Limb (tissue), 2 donors: Measurements from ENCODE around the gene THAP3.

Experiments
- DNase-seq, 2 donors: peaks; one replicate each; pipeline ENCODE4 v3.0.0-alpha.2; 2016; ENCODE audit errors: extremely low spot score in 2 of 2

THAP3 gene

GRCh38 chr1:6624710-6625583 lies at the start of gene THAP3:
Gene THAP3 (plus strand): TSS chr1:6624868. CDS start chr1:6625219, 351 bp downstream.
- peak; percentile 78 to 93 for DNase-seq

DNA sequence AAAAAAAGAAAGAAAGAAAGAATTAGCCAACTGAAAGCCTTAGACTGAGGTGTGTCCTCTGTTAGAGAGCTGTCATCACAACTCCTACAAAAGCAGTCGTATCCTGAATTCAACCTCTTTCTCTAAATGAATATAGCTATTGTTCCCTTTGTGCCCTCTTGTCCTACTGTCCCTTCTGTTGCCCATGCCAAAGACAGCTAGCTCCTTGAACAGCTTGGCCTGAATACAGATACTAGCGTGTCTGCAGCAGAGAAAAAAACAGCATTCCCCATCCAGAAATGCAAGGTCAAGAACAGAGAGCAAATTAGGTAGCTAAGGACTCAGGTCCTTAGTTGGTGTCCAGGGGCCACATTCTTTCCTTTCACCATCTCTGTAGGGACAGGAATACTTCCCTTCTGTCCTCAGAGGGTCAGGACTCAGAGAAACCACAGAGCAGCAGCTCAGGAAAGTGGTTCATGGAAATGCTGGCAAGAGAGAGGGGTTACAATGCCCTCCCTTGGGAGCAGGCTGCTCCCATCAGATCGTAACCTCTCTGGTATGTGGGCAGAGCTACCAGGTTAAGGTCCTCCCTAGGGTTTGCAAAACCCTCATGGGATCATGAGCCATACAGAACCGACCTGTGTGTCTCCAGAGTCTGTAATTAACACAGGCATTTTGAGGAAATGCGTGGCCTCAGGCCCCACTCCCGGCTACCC lies 46.7 kb upstream of the THAP3 start:
- DNase-seq = no peak

DNA sequence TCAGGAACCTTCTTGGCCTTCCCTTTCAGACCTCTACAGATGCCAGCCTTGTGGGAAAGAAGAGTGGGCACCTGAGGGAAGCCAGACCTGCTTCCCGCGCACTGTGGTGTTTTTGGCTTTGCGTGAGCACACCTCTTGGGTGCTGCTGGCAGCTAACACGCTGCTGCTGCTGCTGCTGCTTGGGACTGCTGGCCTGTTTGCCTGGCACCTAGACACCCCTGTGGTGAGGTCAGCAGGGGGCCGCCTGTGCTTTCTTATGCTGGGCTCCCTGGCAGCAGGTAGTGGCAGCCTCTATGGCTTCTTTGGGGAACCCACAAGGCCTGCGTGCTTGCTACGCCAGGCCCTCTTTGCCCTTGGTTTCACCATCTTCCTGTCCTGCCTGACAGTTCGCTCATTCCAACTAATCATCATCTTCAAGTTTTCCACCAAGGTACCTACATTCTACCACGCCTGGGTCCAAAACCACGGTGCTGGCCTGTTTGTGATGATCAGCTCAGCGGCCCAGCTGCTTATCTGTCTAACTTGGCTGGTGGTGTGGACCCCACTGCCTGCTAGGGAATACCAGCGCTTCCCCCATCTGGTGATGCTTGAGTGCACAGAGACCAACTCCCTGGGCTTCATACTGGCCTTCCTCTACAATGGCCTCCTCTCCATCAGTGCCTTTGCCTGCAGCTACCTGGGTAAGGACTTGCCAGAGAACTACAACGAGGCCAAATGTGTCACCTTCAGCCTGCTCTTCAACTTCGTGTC lies 45.9 kb upstream of the THAP3 start:
- no peak for DNase-seq

- peak; percentile 98 to 100 for DNase-seq
Observed at GRCh38 chr1:6579374-6580118, 45.1 kb upstream of the THAP3 start, which contains the start of gene ZBTB48. Gene ZBTB48 (plus strand): TSS chr1:6579994. CDS start chr1:6580610, 616 bp downstream.

DNA sequence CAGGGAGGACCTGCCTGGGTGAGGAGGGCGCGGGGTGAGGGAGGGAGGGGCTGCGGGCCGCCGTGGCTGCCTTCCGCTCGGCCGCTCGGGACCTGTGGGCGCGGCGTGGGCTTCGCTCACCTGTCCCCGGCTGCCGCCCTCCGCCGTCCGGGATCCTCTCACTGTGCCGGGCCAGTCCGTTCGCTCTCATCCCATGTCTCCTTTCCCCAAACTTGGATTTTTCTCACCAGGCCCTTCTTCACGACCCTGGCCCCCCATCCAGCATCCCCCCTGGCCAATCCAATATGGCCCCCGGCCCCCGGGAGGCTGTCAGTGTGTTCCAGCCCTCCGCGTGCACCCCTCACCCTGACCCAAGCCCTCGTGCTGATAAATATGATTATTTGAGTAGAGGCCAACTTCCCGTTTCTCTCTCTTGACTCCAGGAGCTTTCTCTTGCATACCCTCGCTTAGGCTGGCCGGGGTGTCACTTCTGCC lies 44.5 kb upstream of the THAP3 start:
- no peak for DNase-seq

DNA sequence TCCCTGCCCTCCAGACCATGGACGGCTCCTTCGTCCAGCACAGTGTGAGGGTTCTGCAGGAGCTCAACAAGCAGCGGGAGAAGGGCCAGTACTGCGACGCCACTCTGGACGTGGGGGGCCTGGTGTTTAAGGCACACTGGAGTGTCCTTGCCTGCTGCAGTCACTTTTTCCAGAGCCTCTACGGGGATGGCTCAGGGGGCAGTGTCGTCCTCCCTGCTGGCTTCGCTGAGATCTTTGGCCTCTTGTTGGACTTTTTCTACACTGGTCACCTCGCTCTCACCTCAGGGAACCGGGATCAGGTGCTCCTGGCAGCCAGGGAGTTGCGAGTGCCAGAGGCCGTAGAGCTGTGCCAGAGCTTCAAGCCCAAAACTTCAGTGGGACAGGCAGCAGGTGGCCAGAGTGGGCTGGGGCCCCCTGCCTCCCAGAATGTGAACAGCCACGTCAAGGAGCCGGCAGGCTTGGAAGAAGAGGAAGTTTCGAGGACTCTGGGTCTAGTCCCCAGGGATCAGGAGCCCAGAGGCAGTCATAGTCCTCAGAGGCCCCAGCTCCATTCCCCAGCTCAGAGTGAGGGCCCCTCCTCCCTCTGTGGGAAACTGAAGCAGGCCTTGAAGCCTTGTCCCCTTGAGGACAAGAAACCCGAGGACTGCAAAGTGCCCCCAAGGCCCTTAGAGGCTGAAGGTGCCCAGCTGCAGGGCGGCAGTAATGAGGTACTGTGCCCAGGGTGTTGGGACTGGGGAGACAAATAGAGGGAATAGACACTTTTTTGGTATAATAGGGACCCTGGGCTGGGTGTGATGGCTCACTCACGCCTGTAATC lies 43.9 kb upstream of the THAP3 start:
- peak in 1 of 2 donors; percentile 42 for DNase-seq

DNA sequence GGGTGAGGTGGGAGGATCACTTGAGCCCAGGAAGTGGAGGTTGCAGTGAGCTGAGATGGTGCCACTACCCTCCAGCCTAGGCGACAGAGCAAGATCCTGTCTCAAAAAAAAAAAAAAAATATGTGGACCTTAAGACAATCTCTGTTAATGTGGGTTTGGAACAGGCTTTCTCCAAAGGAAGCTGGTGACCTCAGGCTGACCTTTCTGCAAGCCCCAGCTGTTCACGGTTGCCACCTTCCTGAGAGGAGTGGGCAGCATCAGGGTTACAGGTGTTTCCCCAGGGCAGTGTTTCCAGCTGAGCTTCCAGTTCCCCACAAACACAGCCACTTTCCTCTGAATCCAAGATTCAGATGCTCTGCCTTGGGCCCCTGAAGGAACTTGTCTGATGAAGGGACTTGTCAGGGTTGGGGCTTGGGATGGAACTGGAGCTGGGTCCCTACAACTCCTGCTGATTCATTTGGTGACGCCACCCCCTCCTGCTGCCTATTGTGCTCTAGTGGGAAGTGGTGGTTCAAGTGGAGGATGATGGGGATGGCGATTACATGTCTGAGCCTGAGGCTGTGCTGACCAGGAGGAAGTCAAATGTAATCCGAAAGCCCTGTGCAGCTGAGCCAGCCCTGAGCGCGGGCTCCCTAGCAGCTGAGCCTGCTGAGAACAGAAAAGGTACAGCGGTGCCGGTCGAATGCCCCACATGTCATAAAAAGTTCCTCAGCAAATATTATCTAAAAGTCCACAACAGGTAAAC lies 42.9 kb upstream of the THAP3 start:
- DNase-seq = no peak

GRCh38 chr1:6582370-6582769 lies 42.3 kb upstream of the THAP3 start:
- no peak for DNase-seq

- peak in 1 of 2 donors; percentile 27 for DNase-seq
Observed at GRCh38 chr1:6584126-6585080, 40.3 kb upstream of the THAP3 start.

DNA sequence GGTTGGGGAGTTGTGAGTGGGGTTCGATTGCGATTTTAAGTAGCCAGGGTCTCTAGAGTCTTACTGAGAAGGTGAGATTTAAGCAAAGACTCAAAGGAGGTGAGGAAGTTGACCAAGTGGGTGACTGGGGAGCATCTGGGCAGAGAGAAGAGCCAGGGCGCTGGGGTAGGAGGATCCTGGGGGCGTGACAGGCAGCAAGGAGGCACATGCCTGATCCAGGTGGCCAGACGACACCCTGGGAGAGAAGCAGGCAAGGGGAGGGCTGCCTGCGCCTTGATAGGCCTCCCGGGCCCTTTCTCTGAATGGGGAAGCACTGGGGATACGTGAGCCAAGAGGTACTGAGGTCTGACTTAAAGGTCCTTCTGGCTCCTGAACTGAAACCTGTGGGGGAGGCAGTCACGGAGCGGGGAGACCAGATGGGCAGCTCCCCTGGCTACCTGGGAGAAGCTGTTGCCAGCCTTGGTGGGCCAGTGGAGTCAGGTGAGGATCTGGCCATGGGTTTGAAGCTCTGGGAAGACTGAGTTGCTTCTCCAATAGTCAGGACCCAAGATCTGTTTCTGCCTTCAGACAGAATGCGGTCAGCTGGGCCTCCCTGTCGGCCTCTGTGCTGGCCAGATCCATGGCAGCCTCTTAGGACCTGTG lies 39.5 kb upstream of the THAP3 start:
- DNase-seq = no peak

GRCh38 chr1:6585841-6586240 lies 38.8 kb upstream of the THAP3 start:
- DNase-seq = no peak

DNA sequence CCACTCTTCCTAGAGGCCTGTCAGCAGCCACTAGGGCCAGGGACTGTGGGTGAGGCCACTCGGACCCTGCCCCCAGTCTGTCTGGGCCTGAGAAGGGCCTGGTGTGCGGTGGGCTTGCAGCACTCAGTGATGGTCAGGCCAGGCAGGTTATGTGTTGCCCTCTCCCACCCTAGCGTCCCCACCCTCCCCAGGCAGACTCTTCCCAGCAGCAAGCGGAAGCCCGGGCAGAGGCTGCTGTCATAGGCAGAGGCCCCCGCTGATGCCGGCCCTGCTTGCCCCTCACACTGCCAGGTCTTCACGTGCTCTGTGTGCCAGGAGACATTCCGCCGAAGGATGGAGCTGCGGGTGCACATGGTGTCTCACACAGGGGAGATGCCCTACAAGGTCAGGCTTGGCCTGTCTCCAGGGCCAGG lies 38.3 kb upstream of the THAP3 start:
- no peak for DNase-seq

DNA sequence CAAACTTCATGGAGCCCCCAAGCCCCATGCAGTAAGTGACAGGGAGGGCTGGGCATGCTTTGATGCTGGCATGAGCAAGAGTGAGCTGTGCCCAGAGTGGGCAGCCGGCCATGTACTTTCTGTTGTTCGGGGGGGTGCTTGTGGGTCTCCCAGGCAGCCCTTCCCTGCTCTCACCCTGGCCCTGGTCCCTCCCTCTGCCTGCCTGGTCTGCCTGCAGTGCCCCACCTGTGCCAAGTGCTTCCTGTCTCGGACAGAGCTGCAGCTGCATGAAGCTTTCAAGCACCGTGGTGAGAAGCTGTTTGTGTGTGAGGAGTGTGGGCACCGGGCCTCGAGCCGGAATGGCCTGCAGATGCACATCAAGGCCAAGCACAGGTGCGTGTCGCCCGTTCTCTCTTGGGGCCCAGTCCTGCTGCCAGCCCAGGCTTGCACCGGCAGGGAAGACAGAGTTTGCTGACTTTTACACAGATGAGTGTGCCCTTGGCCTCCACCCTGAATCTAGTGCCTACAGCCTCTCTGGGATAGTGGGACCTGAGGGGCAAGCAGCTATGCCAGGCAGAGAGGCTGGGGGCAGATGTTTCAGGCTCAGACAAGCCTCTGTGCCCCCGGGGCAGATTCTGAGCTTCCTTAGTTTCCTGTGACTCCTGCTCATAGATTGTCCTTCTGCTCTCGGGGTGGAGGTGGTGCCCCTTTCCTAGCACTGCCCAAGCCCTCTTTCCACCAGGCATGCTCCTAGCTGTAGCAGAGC lies 37.2 kb upstream of the THAP3 start:
- DNase-seq = peak in 1 of 2 donors; percentile 27

DNA sequence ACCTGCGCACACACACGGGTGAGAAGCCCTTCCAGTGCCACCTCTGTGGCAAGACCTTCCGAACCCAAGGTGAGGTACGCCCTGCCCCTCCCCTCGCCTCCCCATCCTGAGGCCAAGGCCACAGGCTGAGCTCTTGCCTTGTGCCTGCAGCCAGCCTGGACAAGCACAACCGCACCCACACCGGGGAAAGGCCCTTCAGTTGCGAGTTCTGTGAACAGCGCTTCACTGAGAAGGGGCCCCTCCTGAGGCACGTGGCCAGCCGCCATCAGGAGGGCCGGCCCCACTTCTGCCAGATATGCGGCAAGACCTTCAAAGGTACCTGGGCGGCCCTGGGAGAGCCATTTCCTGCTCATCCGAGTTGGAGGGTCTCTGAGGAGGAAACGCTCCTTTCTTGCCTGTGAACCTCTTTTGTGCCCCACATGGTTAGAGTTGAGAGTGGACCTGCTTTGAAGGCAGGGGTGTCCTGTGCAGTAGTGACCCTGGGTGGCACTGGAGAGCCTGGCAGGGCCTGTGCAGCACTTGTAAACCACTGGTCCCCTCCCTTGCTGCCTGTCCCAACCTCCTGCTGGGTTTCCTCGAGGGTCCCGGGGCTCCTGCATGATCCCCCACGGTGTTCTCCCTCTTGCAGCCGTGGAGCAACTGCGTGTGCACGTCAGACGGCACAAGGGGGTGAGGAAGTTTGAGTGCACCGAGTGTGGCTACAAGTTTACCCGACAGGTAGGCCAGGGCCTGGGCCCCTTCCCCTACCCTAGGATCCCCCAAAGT lies 36.4 kb upstream of the THAP3 start:
- peak in 1 of 2 donors; percentile 27 for DNase-seq

DNA sequence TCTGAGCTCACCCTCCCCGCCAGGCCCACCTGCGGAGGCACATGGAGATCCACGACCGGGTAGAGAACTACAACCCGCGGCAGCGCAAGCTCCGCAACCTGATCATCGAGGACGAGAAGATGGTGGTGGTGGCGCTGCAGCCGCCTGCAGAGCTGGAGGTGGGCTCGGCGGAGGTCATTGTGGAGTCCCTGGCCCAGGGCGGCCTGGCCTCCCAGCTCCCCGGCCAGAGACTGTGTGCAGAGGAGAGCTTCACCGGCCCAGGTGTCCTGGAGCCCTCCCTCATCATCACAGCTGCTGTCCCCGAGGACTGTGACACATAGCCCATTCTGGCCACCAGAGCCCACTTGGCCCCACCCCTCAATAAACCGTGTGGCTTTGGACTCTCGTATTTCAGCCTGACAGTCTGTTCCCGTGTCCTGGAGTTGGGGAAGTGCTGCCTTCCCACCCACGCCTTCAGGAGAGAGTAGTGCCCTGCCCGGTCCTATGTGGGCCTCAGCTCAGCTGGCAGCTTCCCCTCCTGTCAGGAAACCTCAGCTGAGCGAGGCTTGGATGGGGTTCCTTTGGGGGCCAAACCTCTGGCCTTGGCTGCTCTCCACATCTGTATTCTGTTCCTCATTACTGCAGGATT lies 35.7 kb upstream of the THAP3 start:
- DNase-seq = peak in 1 of 2 donors; percentile 30

- DNase-seq = no peak
Observed at GRCh38 chr1:6590046-6590445, 34.6 kb upstream of the THAP3 start.
